HUES6 (cell line): ENCODE measurements around the gene STAMBP.

Experiments used
- H3K27ac ChIP-seq: 2 replicates; pipeline ENCODE4 v1.7.0; 2013; ENCODE audit warnings: low read depth, mild to moderate bottlenecking, low read length, inconsistent platforms
- H3K27me3 ChIP-seq: 2 replicates; pipeline ENCODE4 v1.6.1; 2013; ENCODE audit warnings: low read length; ENCODE audit not compliant: control insufficient read depth, insufficient read depth
- H3K36me3 ChIP-seq: 2 replicates; pipeline ENCODE4 v1.6.1; 2013; ENCODE audit warnings: low read length; ENCODE audit not compliant: control insufficient read depth, insufficient read depth
- H3K4me1 ChIP-seq: 2 replicates; pipeline ENCODE4 v1.6.1; 2013; ENCODE audit warnings: low read length; ENCODE audit not compliant: control insufficient read depth, insufficient read depth
- H3K4me3 ChIP-seq: 2 replicates; pipeline ENCODE4 v1.5.1; 2013; ENCODE audit warnings: low read depth, low read length
- H3K9ac ChIP-seq: one replicate; pipeline ENCODE4 v1.6.1; 2013; ENCODE audit warnings: mild to moderate bottlenecking, low read length
- H3K9me3 ChIP-seq: 2 replicates; pipeline ENCODE4 v1.6.1; 2013; ENCODE audit warnings: low read depth, low read length; ENCODE audit not compliant: control insufficient read depth, insufficient read depth

The STAMBP gene

DNA sequence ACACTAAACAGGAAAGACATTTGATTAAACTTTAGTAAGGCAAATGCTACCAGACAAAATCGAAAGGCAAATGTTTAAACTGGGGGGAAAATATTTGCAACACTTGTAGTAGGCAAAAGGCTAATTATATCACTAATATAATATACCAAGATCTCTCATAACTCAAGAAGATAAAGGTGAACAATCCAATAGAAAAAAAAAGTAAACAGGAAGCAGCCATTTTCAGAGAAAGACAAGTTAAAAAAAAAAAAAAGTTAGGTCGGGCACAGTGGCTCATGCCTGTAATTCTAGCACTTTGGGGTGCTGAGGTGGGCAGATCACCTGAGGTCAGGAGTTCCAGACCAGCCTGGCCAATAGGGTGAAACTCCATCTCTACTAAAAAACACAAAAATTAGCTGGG is 59.6 kb downstream of the STAMBP start:
- H3K4me3 ChIP-seq: no peak overlapping the region
- no peak overlapping the region for H3K27ac ChIP-seq
- no peaks in the 10 kb centered on the region for H3K27me3 ChIP-seq
- H3K9me3 ChIP-seq: no peaks in the 10 kb centered on the region
- H3K9ac ChIP-seq: no peak overlapping the region
- H3K36me3 ChIP-seq: no peaks in the 10 kb centered on the region
- peaks cover 14% of the 10 kb centered on the region for H3K4me1 ChIP-seq

DNA sequence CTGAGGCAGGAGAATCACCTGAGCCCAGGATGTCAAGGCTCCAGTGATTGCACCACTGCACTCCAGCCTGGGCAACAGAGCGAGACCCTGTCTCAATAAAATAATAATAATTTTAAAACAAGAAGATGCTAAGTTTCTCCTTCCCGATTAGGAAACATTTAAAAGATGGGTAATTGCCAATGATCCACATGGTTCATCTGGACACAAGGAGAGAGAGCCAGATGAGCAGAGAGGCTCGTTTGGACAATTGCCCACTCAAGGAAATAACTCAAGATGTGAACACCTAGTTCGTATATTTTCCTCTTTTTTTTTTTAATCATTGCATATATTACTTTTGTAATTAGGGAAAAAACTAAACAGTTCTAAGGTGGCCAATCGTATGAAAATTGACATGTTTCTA is 60.4 kb downstream of the STAMBP start:
- Histone ChIP-seq H3K27me3 (no peaks in the 10 kb centered on the region), H3K4me1 (peaks cover 14% of the 10 kb centered on the region), H3K36me3 (no peaks in the 10 kb centered on the region), H3K27ac (no peak overlapping the region), H3K9ac (no peak overlapping the region), H3K9me3 (no peaks in the 10 kb centered on the region), H3K4me3 (no peak overlapping the region)

DNA sequence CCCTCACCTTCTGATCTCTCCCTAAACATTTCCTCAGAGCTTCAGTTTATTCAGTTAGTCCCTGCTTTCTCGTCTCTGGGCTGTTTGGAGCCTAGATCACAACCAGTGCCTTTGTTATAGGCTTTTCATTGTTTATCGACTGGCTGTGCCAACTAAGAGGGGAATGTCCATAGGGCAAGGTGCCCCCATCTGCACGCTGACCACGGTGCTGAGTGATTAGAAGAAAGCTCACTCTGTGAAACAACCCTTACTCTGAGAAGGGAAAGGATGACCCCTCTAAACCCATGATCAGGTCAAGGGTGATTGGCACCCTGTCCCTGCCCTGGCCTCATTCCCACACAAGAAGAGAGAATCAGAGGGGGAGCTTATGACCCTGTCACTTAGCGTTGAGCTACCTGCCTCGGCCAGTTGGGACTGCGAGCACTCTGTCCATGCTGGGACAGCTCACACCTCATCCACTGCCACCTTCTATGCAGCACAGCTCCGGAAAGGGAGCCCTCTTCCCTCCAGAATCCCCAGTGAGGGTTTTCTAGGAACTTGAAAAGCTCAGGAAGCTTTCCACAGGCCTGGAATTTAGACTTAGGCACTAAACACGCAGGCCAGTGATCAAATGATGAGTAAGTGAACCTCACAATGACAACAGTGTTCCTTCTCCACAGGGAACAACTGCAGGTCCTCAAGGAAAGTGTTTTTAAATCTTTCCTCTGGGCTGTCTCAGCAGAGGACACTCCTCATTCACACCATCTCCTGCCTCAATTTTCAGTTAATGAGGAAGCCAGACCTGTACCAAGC is 61.7 kb downstream of the STAMBP start:
- Histone ChIP-seq H3K9me3 (no peaks in the 10 kb centered on the region), H3K27ac (no peak overlapping the region), H3K36me3 (no peaks in the 10 kb centered on the region), H3K27me3 (no peaks in the 10 kb centered on the region), H3K4me3 (no peak overlapping the region), H3K4me1 (peaks cover 14% of the 10 kb centered on the region), H3K9ac (no peak overlapping the region)

DNA sequence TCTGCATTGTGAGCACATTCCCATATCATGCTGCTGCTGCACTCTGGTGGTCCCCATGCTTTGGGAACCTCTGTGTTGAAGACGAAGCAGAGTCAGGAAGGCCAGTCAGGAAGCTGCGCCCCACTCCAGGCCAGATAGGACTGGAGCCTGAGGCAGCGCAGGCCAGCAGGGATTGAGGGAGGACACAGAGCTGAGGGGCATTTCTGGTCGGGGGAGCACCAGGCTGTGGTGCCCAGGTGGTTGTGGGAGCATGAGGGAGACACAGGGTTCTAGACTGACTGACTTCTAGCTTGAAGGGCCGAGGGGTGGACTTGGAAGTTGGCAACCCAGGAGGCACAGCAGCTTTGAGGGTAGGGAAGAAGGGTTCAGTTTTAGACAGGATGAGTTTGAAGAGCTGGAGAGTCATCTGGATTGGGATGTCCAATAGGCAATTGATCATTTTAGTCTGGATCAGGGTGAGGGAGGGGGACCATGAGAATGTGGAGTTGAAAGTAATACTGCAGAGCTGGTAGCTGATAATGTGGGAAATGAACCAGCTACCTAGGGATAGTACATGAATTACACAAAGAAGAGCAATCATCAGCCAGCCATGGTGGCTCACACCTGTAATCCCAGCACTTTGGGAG is 62.6 kb downstream of the STAMBP start:
- Histone ChIP-seq H3K4me1 (peaks cover 14% of the 10 kb centered on the region), H3K9ac (no peak overlapping the region), H3K27ac (no peak overlapping the region), H3K27me3 (no peaks in the 10 kb centered on the region), H3K4me3 (no peak overlapping the region), H3K9me3 (no peaks in the 10 kb centered on the region), H3K36me3 (no peaks in the 10 kb centered on the region)

DNA sequence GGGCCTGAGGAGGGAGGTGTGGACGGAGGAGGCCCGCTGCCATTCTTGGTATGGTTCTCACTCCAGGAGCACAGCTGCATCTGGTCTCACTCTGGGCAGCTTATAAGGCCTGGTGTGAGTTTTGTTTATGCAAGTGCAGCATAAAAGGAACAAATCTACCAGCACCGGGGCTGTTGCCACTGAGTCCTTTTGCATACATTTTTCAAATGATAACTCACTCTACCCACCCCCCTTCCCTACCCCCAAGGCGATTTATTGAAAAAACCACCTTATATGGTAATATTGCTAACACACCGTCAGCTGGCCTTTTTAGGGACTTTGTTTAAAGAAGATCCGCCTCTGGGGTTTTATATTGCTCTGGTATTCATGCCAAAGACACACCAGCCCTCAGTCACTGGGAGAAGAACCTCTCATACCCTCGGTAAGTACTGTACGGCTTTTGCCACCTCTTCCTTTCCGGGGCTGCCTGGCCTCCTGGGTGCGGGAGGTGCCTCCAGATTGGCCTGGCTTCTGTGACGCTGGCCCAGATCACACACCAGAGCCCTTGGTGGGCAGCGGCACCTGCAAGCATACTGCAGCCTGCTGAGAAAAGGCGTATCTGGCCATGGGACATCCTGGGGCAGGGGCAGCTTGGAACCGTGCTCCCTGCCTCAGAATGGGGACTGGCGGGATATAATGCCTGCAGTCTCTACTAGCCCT is 64.0 kb downstream of the STAMBP start, which contains the start of gene ACTG2:
Gene ACTG2 (plus strand): TSS at position 378 of the 699 bp plus-strand sequence. CDS start 8,304 bp downstream, outside the sequence.
- Histone ChIP-seq H3K4me1 (peaks cover 11% of the 10 kb centered on the region), H3K27me3 (no peaks in the 10 kb centered on the region), H3K27ac (peak within 1 kb of the TSS; percentile 31; the same call in 1 of the 2 replicates), H3K4me3 (peak within 1 kb of the TSS; percentile 17; the same call in 1 of the 2 replicates), H3K9me3 (no peaks in the 10 kb centered on the region), H3K9ac (peak within 1 kb of the TSS; percentile 63), H3K36me3 (no peaks in the 10 kb centered on the region)

DNA sequence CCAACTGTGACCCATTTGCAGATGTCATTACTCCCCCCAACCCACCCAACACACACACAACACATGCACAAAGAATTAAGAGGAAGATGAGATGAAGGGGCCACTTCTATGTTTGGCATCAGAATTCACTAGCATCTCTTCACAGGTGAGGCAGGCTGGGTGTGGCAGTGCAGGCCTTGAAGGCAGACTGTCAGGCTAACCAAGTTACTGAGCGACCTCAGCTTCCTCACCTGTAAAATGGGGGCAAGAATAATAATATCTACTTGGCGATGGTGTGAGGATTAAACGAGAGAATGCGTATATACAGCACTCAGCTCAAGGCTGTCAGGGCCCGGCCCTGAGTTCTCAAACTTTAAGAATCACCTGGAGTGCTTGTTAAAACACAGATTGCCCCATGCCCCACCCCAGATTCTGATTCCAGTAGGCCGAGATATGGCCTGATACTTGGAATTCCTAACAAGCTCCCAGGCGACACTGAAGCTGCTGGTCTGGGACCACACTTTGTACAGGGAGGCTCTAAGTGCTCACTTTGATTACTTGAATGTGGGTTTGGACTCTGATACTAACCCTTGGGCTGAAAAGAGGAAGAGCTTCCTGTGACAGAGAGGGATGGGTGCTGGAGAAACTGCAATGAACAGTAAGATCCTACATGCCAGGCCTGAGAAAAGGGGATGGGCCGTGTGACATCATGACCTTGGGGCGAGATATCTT is 65.2 kb downstream of the STAMBP start:
- Histone ChIP-seq H3K36me3 (no peaks in the 10 kb centered on the region), H3K27ac (no peak overlapping the region), H3K4me3 (no peak overlapping the region), H3K27me3 (no peaks in the 10 kb centered on the region), H3K4me1 (peaks cover 11% of the 10 kb centered on the region), H3K9ac (no peak overlapping the region), H3K9me3 (no peaks in the 10 kb centered on the region)

DNA sequence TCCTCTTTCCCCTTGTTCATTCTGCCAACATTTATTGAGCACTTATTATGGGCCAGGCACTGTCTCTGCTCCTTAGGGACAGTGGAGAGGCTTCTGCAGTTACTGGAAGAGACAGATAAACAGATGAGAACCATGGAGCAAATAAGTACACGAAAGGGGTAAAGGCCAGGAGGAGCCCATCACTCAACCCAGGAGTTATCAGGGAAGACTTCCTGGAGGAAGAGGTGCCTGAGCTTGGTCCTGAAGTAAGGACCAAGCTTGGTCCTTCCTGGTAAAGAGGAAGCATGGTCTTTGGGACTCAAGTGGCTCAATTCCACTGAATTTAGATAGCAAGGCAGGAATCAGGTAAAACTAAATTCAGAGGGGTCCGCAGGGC is 65.7 kb downstream of the STAMBP start:
- Histone ChIP-seq H3K9me3 (no peaks in the 10 kb centered on the region), H3K4me1 (peaks cover 11% of the 10 kb centered on the region), H3K9ac (no peak overlapping the region), H3K27ac (no peak overlapping the region), H3K36me3 (no peaks in the 10 kb centered on the region), H3K27me3 (no peaks in the 10 kb centered on the region), H3K4me3 (no peak overlapping the region)

DNA sequence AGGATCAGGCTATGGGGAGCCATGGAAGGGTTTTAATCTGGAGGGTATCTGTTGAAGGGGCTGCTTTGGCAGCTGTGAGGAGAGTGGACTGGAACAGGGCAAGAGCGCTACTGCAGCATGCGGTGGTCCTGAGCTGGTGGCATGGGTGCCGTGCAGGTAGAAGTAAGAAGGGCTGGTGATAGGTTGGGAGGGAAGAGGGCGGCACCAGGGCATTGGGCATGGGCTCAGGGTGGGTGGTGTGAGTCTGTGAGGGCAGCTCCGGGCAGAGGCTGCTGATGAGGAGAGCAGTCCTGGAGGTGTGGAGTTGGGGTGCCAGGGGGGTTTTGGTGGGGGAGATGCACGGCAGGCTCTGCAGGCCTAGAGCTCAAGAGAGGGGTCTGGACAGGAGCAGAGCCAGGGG is 66.1 kb downstream of the STAMBP start:
- Histone ChIP-seq H3K36me3 (no peaks in the 10 kb centered on the region), H3K27me3 (no peaks in the 10 kb centered on the region), H3K9me3 (no peaks in the 10 kb centered on the region), H3K4me3 (no peak overlapping the region), H3K4me1 (peaks cover 11% of the 10 kb centered on the region), H3K9ac (no peak overlapping the region), H3K27ac (no peak overlapping the region)

DNA sequence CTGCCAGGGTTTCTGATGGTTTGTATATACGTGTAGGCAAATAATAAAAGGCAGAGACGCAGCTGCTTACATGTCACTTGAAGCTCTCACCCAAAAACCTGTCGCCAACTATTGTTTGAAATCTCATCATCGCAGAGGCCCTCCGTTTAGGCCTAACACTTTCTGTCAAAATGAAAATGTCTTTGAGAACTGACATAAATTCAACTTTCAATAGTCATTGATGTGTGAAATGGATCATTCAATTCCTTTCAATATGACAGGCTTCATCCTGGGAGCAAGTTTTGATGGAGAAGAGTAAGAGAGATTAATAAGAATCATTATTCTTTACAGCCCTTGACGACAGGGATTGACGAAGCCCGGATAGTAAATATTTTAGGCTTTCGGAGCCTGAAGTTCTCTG is 66.7 kb downstream of the STAMBP start:
- H3K27ac ChIP-seq: no peak overlapping the region
- no peaks in the 10 kb centered on the region for H3K36me3 ChIP-seq
- H3K9me3 ChIP-seq: no peaks in the 10 kb centered on the region
- H3K4me1 ChIP-seq: peaks cover 11% of the 10 kb centered on the region
- no peak overlapping the region for H3K4me3 ChIP-seq
- no peaks in the 10 kb centered on the region for H3K27me3 ChIP-seq
- no peak overlapping the region for H3K9ac ChIP-seq

DNA sequence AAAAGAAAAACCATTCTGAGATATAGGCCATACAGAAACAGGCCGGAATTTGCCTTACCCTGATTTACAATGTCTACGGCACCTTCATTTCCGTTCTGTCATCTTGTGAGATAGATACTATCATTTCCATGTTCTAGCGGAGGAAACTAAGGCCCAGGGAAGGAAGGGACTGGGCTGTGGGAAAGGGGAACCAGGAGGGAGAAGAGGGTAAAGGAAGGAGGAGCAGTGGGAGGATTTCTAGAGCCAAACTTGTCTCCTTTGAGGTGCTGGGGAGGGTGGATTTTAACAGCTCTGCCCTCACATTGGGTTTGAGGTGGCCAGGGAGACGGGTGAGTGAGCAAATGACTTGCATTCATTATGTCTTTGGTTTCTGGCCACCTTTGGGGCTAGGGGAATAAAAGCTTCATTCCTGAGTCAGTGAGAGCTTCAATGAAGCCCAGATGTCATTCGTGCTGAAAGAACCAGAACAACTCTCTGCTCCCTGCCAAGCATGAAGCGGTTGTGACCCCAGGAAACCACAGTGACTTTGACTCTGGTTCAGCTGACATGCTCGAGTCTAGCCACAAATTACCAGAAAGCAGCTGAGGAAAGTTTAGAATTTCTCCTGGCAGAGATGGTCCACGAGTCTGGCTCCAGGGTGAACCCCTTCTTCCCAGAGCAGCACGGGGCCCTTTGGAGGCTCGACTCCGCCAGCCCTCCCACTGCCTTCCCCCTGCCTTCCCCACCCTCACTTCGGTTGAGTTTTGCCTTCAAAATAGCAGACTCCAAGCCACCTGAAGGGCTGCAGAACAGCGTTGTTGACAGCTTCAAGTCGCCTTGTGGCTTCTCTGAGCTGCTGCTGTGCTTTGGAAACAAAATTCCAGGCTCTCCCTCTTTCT is 67.8 kb downstream of the STAMBP start:
- no peak overlapping the region for H3K4me3 ChIP-seq
- H3K36me3 ChIP-seq: no peaks in the 10 kb centered on the region
- H3K27ac ChIP-seq: no peak overlapping the region
- H3K9ac ChIP-seq: no peak overlapping the region
- no peaks in the 10 kb centered on the region for H3K27me3 ChIP-seq
- H3K9me3 ChIP-seq: no peaks in the 10 kb centered on the region
- H3K4me1 ChIP-seq: peaks cover 11% of the 10 kb centered on the region
